RWPE2 (cell line): ENCODE measurements around the gene MBD2.

Source experiments
- ATAC-seq: fragments of 200-7000 bp; cut with Tn5 transposase; 3 replicates; pipeline ENCODE4 v1.9.1; 2021; ENCODE audit warnings: low read depth
- DNase-seq: peaks from one replicate; pipeline ENCODE4 v3.0.0-alpha.2; 2020; ENCODE audit warnings: low spot score
- H3K27ac ChIP-seq: fragments of 450-650 bp; 2 replicates; pipeline ENCODE4 v1.5.1; 2017; ENCODE audit warnings: mild to moderate bottlenecking; ENCODE audit not compliant: poor library complexity, severe bottlenecking
- H3K27me3 ChIP-seq: fragments of 250-450 bp; sonication (Bioruptor Pico); 2 replicates; pipeline ENCODE4 v1.5.1; 2021; ENCODE audit warnings: mild to moderate bottlenecking, moderate library complexity; ENCODE audit not compliant: insufficient read depth, poor library complexity, severe bottlenecking
- H3K36me3 ChIP-seq: fragments of 250-450 bp; sonication (Bioruptor Pico); 2 replicates; pipeline ENCODE4 v1.5.1; 2020; ENCODE audit warnings: low read depth, mild to moderate bottlenecking, moderate library complexity
- H3K4me1 ChIP-seq: fragments of 250-450 bp; sonication (Bioruptor Pico); 2 replicates; pipeline ENCODE4 v1.5.1; 2021; ENCODE audit warnings: mild to moderate bottlenecking, moderate library complexity; ENCODE audit not compliant: insufficient read depth, poor library complexity, severe bottlenecking
- H3K4me3 ChIP-seq: fragments of 250-450 bp; sonication (Bioruptor Pico); 2 replicates; pipeline ENCODE4 v1.5.1; 2021; ENCODE audit warnings: mild to moderate bottlenecking, moderate library complexity; ENCODE audit not compliant: severe bottlenecking
- H3K9me3 ChIP-seq: fragments of 250-450 bp; sonication (Bioruptor Pico); 2 replicates; pipeline ENCODE4 v1.5.1; 2021; ENCODE audit warnings: mild to moderate bottlenecking, moderate library complexity; ENCODE audit not compliant: severe bottlenecking
- TF ChIP-seq, protein P1 (sequence below): fragments of 450-650 bp; IDR thresholded peaks from one replicate; pipeline ENCODE4 v1.5.1; 2017; ENCODE audit warnings: mild to moderate bottlenecking, moderate library complexity; ENCODE audit not compliant: poor library complexity, severe bottlenecking

Gene MBD2

DNA sequence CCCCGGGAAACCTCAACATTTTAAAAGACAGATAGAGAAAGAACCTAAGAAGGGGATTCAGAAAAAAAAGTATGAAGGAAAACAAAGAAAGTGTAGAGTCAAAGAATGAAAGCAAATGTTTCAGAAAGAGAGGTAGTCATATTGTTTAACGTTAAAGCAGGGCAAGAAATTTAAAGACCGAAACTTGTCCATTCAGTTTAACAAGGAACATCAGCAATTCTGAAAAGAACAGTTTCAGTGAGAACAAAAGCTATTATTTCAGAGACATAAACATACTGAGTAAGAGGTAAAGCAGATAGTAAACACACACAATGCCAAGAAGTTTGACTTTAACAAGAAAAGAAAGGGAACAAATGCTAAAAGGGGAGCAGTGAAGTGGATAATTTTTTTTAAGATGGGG is 41.1 kb downstream of the MBD2 start:
- DNase-seq = no peak
- peaks cover 5% of the 10 kb centered on the region for H3K4me1 ChIP-seq
- no peaks in the 10 kb centered on the region for H3K27me3 ChIP-seq
- TF ChIP-seq, protein P1, sequence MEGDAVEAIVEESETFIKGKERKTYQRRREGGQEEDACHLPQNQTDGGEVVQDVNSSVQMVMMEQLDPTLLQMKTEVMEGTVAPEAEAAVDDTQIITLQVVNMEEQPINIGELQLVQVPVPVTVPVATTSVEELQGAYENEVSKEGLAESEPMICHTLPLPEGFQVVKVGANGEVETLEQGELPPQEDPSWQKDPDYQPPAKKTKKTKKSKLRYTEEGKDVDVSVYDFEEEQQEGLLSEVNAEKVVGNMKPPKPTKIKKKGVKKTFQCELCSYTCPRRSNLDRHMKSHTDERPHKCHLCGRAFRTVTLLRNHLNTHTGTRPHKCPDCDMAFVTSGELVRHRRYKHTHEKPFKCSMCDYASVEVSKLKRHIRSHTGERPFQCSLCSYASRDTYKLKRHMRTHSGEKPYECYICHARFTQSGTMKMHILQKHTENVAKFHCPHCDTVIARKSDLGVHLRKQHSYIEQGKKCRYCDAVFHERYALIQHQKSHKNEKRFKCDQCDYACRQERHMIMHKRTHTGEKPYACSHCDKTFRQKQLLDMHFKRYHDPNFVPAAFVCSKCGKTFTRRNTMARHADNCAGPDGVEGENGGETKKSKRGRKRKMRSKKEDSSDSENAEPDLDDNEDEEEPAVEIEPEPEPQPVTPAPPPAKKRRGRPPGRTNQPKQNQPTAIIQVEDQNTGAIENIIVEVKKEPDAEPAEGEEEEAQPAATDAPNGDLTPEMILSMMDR = no peak
- no peak overlapping the region for H3K27ac ChIP-seq
- no peak overlapping the region for H3K4me3 ChIP-seq
- peaks cover 56% of the 10 kb centered on the region for H3K36me3 ChIP-seq
- ATAC-seq = no peak
- H3K9me3 ChIP-seq = no peaks in the 10 kb centered on the region

DNA sequence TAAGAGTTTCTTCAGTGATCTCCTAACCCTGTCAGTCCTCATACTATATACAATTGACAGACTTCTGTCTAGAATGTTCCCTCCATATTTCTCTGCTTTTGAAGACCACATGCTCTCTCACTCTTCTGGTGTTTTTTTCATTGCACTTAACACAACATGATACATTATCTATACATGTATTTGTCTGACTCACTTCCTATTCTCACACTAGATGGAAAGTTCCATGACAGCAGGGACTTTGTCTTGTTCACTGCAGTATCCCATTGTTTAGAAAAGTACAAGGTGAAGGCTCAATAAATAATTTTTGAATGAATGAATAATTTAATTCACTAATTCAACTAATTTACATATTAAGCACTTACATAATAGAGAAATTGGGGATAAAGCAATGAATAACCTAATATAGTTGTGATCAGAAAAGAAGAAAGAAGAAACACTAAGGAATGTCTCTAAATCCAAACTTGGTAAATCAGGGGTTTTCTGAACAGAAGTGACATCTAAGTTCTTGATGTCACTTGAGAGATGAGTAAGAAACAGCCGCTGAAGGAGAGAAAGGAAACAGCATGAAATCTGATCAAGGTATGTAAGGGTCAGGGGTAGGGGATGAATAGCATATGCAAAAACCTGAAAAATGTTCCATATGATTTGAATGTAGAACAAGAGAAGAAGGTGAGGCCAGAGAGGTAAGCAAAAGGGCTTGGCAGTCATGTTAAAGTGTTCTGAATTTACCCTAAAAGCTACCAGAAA is 42.4 kb downstream of the MBD2 start:
- TF ChIP-seq, protein P1 = no peak
- no peaks in the 10 kb centered on the region for H3K27me3 ChIP-seq
- peak; percentile 48; the same call in 2 of the 3 replicates for ATAC-seq
- H3K4me1 ChIP-seq = peaks cover 5% of the 10 kb centered on the region
- H3K36me3 ChIP-seq = peaks cover 50% of the 10 kb centered on the region
- no peak overlapping the region for H3K27ac ChIP-seq
- no peak overlapping the region for H3K4me3 ChIP-seq
- no peak for DNase-seq
- no peaks in the 10 kb centered on the region for H3K9me3 ChIP-seq

GRCh38 chr18:54173980-54174630 is 50.4 kb downstream of the MBD2 start:
- no peaks in the 10 kb centered on the region for H3K9me3 ChIP-seq
- no peaks in the 10 kb centered on the region for H3K4me1 ChIP-seq
- no peak overlapping the region for H3K27ac ChIP-seq
- peaks cover 17% of the 10 kb centered on the region for H3K36me3 ChIP-seq
- no peak overlapping the region for H3K4me3 ChIP-seq
- no peaks in the 10 kb centered on the region for H3K27me3 ChIP-seq
- ATAC-seq (no peak), DNase-seq (no peak)
- TF ChIP-seq, protein P1 = no peak

DNA sequence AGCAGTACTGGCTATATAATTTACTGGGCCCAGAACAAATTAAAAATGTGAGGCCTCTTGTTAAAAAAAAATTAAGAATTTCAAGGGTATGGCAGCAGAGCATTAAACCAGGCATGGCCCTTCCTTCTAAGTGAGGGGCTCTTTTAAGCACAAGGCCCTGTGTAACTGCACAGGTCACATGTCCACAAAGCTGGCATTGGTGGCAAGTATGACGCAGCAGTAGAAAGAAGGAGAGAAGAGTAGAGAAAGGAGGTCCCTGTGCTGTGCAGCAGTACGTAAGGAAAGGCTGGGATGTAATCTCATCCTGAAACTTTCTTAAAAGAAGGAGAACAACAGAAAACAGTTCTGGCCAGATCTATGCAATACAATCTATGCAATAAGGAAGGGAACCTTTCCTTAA is 51.2 kb downstream of the MBD2 start:
- H3K4me1 ChIP-seq = no peaks in the 10 kb centered on the region
- H3K36me3 ChIP-seq = peaks cover 14% of the 10 kb centered on the region
- H3K9me3 ChIP-seq = no peaks in the 10 kb centered on the region
- H3K4me3 ChIP-seq = no peak overlapping the region
- no peaks in the 10 kb centered on the region for H3K27me3 ChIP-seq
- TF ChIP-seq, protein P1 = no peak
- DNase-seq = no peak
- no peak for ATAC-seq
- no peak overlapping the region for H3K27ac ChIP-seq
